Fibroblast of mammary gland (primary cell): ENCODE measurements around the gene TGM3.

ENCODE experiments used
- DNase-seq: peaks from one replicate; pipeline ENCODE4 v3.0.0-alpha.2; 2010; ENCODE audit warnings: low read depth
- H3K4me3 ChIP-seq: 2 replicates; pipeline ENCODE4 v1.5.1; 2011; ENCODE audit warnings: low read depth, mild to moderate bottlenecking, low read length, moderate library complexity; ENCODE audit not compliant: control insufficient read depth
- TF ChIP-seq, protein P1 (sequence below): conservative IDR thresholded peaks from 2 replicates; pipeline ENCODE4 v1.5.1; 2011; ENCODE audit warnings: low read depth, low read length, inconsistent platforms; ENCODE audit not compliant: control insufficient read depth, insufficient read depth

The TGM3 gene

DNA sequence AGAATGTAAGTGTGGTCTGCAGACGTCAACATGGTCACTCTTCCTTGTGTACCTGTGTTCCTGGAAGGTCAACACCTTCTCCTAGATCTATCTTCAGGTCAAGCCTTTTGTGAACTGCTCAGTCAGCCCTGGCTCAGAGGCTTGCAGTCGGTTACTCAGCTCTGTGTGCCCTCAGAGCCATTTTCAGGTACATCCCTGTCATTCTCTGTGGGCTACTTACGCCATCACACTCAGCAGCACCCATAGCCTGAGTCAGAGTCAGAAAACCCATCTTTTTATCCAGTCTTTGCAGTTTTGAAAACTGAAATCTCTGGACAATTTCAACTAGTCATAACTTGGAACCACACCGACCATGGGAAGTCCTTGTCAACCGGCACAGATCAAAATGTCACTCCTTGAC is 35.3 kb downstream of the TGM3 start:
- TF ChIP-seq, protein P1, sequence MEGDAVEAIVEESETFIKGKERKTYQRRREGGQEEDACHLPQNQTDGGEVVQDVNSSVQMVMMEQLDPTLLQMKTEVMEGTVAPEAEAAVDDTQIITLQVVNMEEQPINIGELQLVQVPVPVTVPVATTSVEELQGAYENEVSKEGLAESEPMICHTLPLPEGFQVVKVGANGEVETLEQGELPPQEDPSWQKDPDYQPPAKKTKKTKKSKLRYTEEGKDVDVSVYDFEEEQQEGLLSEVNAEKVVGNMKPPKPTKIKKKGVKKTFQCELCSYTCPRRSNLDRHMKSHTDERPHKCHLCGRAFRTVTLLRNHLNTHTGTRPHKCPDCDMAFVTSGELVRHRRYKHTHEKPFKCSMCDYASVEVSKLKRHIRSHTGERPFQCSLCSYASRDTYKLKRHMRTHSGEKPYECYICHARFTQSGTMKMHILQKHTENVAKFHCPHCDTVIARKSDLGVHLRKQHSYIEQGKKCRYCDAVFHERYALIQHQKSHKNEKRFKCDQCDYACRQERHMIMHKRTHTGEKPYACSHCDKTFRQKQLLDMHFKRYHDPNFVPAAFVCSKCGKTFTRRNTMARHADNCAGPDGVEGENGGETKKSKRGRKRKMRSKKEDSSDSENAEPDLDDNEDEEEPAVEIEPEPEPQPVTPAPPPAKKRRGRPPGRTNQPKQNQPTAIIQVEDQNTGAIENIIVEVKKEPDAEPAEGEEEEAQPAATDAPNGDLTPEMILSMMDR, result no peak
- no peak for DNase-seq
- no peak overlapping the region for H3K4me3 ChIP-seq

DNA sequence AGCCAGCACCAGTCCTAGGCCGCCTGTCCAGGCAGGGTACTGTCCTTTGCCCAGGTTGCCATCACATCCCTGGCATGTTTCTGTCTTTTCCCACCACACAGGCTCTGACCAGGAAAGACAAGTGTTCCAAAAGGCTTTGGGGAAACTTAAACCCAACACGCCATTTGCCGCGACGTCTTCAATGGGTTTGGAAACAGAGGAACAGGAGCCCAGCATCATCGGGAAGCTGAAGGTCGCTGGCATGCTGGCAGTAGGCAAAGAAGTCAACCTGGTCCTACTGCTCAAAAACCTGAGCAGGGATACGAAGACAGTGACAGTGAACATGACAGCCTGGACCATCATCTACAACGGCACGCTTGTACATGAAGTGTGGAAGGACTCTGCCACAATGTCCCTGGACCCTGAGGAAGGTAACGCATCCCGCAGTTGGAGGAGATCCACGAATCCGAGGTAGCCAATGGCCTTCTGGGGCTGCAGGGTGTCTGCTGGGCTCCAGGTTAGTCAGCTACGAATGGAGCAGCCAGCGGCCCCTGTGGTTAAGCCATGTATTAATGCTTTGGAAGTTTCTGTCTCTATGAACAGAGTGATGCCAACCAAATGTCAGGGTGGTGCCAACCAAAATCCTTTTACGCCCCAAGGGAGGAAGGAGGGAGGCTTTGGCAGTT is 36.2 kb downstream of the TGM3 start:
- TF ChIP-seq, protein P1, result no peak
- no peak for DNase-seq
- no peak overlapping the region for H3K4me3 ChIP-seq

DNA sequence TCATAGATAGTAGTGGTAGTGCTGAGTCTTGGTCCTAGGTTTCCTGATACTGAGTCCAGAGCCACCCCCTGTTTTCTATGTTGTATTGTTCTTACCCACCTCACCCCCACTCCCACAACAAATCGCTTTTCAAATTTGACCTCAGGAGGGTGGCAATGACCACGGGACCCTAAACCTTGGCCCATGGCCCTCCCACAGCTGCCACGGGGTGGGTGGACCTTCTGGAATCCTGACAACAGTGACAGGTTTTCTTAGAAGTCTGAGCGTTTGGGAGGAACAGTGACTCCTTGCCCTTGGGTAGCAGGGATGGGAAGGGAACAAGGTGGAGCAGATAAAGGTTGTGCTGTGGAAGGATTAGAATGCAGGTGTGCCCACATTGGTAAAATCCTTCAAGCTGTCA is 36.9 kb downstream of the TGM3 start:
- TF ChIP-seq, protein P1, result no peak
- no peak overlapping the region for H3K4me3 ChIP-seq
- DNase-seq, result no peak

DNA sequence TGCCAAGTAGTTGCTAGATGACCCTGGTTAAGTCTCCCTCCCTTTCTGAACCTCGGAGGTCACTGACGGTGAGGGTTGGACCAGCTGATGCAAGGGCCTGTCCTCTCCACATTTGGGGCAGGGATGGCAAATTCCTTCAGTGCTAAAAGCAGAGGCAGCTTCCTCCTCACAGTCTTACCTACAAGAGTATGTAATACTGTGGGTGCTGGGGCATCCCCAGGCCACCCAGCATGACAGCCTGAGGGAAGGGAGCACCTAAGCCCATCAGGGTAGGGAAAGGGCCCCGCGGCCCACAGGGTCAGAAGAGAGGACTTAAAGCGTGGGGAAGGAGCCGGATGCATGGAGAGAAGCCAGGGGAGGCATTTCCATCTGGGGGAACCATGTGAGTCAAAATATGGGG is 38.0 kb downstream of the TGM3 start:
- no peak overlapping the region for H3K4me3 ChIP-seq
- TF ChIP-seq, protein P1, result no peak
- DNase-seq, result no peak

DNA sequence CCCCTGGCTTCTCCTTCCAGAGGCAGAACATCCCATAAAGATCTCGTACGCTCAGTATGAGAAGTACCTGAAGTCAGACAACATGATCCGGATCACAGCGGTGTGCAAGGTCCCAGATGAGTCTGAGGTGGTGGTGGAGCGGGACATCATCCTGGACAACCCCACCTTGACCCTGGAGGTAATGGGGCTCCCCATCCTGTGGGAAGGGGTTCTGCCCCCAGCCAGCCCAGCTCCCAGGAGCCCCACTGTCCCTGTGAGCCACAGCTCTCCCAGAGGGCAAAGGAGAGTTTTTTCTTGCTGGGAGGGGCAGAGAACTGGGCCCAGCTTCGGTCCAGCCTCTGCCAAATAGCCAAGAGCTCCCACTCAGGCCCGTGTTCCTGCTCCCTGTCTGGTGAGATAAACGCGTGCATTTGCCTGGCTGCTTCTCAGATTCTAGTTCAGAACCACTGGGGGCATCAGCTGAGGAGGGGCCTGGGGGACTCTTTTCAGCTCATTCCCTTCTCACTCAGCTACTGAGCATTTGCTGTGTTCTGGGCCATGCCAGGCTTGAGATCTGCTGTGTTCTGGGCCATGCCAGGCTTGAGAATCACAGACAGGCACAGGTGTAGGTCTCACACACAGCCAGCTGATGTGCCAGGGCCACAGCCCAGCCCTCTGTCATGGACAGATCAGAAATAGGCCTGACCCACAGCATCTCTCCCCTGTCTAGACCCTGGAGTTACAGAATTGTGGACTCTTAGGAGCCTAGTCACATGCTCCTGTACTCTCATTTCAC is 39.5 kb downstream of the TGM3 start:
- TF ChIP-seq, protein P1, result no peak
- no peak overlapping the region for H3K4me3 ChIP-seq
- no peak for DNase-seq

DNA sequence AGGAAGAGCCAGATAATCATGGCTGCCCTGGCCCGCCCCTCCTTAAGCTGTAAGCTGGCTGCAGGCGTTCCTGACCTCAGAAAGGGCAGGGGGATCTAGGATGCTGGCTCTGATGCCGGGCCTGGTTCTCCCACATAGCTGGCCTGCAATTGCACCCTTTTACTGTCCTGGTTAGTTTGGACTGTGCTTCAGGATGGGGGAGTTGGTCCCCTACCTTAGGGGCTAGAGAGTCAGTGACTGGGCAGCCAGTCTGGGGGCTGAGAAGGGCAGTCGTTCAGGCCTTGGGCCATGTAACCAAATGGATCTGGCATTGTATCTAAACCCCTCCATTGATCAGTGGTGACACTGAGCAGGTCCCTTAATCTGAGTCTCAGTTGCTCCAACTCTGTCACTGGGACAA is 40.7 kb downstream of the TGM3 start:
- TF ChIP-seq, protein P1, result no peak

More for the DNA sequence above, 40.7 kb downstream of the TGM3 start:
- no peak overlapping the region for H3K4me3 ChIP-seq
- no peak for DNase-seq
